HAP-1 (cell line): ENCODE results near the gene DTNB.
A peak's percentile ranks its signal among the peaks of the same experiment; 100 is the strongest.

Source experiments
- DNase-seq, 2 experiments: peaks; one replicate each; pipeline ENCODE4 v3.0.0-alpha.2; 2016 to 2020; ENCODE audit warnings: low spot score in 2 of 2
- H3K27me3 ChIP-seq: fragments of 250-450 bp; sonication (Bioruptor Pico); 2 replicates; pipeline ENCODE4 v1.5.1; 2020; ENCODE audit warnings: low read depth, mild to moderate bottlenecking, moderate library complexity
- H3K36me3 ChIP-seq: fragments of 250-450 bp; sonication (Bioruptor Pico); replicated peaks from 2 replicates; pipeline ENCODE4 v1.5.1; 2020; ENCODE audit warnings: mild to moderate bottlenecking
- H3K4me1 ChIP-seq: fragments of 250-450 bp; sonication (Bioruptor Pico); 2 replicates; pipeline ENCODE4 v1.5.1; 2020; ENCODE audit warnings: mild to moderate bottlenecking
- H3K4me3 ChIP-seq: fragments of 250-450 bp; sonication (Bioruptor Pico); 2 replicates; pipeline ENCODE4 v1.5.1; 2020; ENCODE audit warnings: mild to moderate bottlenecking, moderate library complexity
- H3K9me3 ChIP-seq: fragments of 250-450 bp; sonication (Bioruptor Pico); 2 replicates; pipeline ENCODE4 v1.5.1; 2020; ENCODE audit warnings: mild to moderate bottlenecking, moderate library complexity
- in situ Hi-C: fragments of 300-500 bp; cut with MboI; formaldehyde crosslinking; loops from 3 replicates; pipeline ENCODE4 v1.14.3; 2020; ENCODE audit warnings: low sequenced_read_pairs, inconsistent platforms, mixed read lengths

The DTNB gene

GRCh38 chr2:25373269-25373981 lies 300.0 kb downstream of the DTNB start:
- in situ Hi-C loops = no loop called here
- H3K4me3 ChIP-seq = no peak overlapping the region
- DNase-seq = no peak
- no peaks in the 10 kb centered on the region for H3K9me3 ChIP-seq
- H3K4me1 ChIP-seq = peaks cover 23% of the 10 kb centered on the region
- no peaks in the 10 kb centered on the region for H3K27me3 ChIP-seq
- H3K36me3 ChIP-seq = no peaks in the 10 kb centered on the region; the same call in 1 of the 2 replicates

- Histone ChIP-seq H3K36me3 (no peaks in the 10 kb centered on the region; the same call in 1 of the 2 replicates), H3K4me1 (peaks cover 23% of the 10 kb centered on the region), H3K27me3 (no peaks in the 10 kb centered on the region), H3K4me3 (no peak overlapping the region), H3K9me3 (no peaks in the 10 kb centered on the region)
- in situ Hi-C loops = no loop called here
- no peak for DNase-seq
Measured at GRCh38 chr2:25372405-25373268, 300.7 kb downstream of the DTNB start.

GRCh38 chr2:25371253-25372241 lies 301.8 kb downstream of the DTNB start:
- in situ Hi-C loops = no loop called here
- H3K9me3 ChIP-seq = no peaks in the 10 kb centered on the region
- DNase-seq = no peak
- no peaks in the 10 kb centered on the region; the same call in 1 of the 2 replicates for H3K36me3 ChIP-seq
- no peak overlapping the region for H3K4me3 ChIP-seq
- H3K27me3 ChIP-seq = no peaks in the 10 kb centered on the region
- peaks cover 17% of the 10 kb centered on the region for H3K4me1 ChIP-seq

GRCh38 chr2:25369876-25370275 lies 303.5 kb downstream of the DTNB start:
- H3K27me3 ChIP-seq = no peaks in the 10 kb centered on the region
- DNase-seq = no peak
- in situ Hi-C loops = no loop called here
- H3K9me3 ChIP-seq = no peaks in the 10 kb centered on the region
- no peaks in the 10 kb centered on the region; the same call in 1 of the 2 replicates for H3K36me3 ChIP-seq
- H3K4me1 ChIP-seq = peaks cover 14% of the 10 kb centered on the region
- no peak overlapping the region for H3K4me3 ChIP-seq

- Histone ChIP-seq H3K4me1 (peaks cover 14% of the 10 kb centered on the region), H3K27me3 (no peaks in the 10 kb centered on the region), H3K4me3 (no peak overlapping the region), H3K36me3 (no peaks in the 10 kb centered on the region; the same call in 1 of the 2 replicates), H3K9me3 (no peaks in the 10 kb centered on the region)
- no peak for DNase-seq
- in situ Hi-C loops = no loop called here
Measured at GRCh38 chr2:25369439-25369838, 303.9 kb downstream of the DTNB start.

- in situ Hi-C loops = no loop called here
- H3K4me3 ChIP-seq = no peak overlapping the region
- no peaks in the 10 kb centered on the region for H3K27me3 ChIP-seq
- H3K4me1 ChIP-seq = peaks cover 14% of the 10 kb centered on the region
- H3K36me3 ChIP-seq = no peaks in the 10 kb centered on the region; the same call in 1 of the 2 replicates
- DNase-seq = no peak
- no peaks in the 10 kb centered on the region for H3K9me3 ChIP-seq
Measured at GRCh38 chr2:25368660-25369059, 304.7 kb downstream of the DTNB start.

GRCh38 chr2:25367296-25367695 lies 306.1 kb downstream of the DTNB start:
- Histone ChIP-seq H3K27me3 (no peaks in the 10 kb centered on the region), H3K4me3 (no peak overlapping the region), H3K36me3 (no peaks in the 10 kb centered on the region; the same call in 1 of the 2 replicates), H3K9me3 (no peaks in the 10 kb centered on the region), H3K4me1 (peaks cover 19% of the 10 kb centered on the region)
- no peak for DNase-seq
- in situ Hi-C loops = no loop called here

GRCh38 chr2:25366629-25367028 lies 306.7 kb downstream of the DTNB start:
- Histone ChIP-seq H3K9me3 (no peaks in the 10 kb centered on the region), H3K36me3 (no peaks in the 10 kb centered on the region; the same call in 1 of the 2 replicates), H3K4me3 (no peak overlapping the region), H3K4me1 (peaks cover 21% of the 10 kb centered on the region), H3K27me3 (no peaks in the 10 kb centered on the region)
- in situ Hi-C loops = no loop called here
- no peak for DNase-seq

- Histone ChIP-seq H3K4me3 (no peak overlapping the region), H3K27me3 (no peaks in the 10 kb centered on the region), H3K9me3 (no peaks in the 10 kb centered on the region), H3K36me3 (no peaks in the 10 kb centered on the region; the same call in 1 of the 2 replicates), H3K4me1 (peaks cover 10% of the 10 kb centered on the region)
- no peak for DNase-seq
- in situ Hi-C loops = no loop called here
Measured at GRCh38 chr2:25365241-25365640, 308.1 kb downstream of the DTNB start.

- H3K36me3 ChIP-seq = no peaks in the 10 kb centered on the region
- no peak for DNase-seq
- no peak overlapping the region for H3K4me3 ChIP-seq
- no peaks in the 10 kb centered on the region for H3K27me3 ChIP-seq
- H3K4me1 ChIP-seq = peaks cover 7% of the 10 kb centered on the region
- no peaks in the 10 kb centered on the region for H3K9me3 ChIP-seq
- in situ Hi-C loops = no loop called here
Measured at GRCh38 chr2:25363733-25364132, 309.6 kb downstream of the DTNB start.

GRCh38 chr2:25362434-25363145 lies 310.8 kb downstream of the DTNB start:
- Histone ChIP-seq H3K4me1 (peaks cover 7% of the 10 kb centered on the region), H3K36me3 (no peaks in the 10 kb centered on the region), H3K4me3 (no peak overlapping the region), H3K9me3 (no peaks in the 10 kb centered on the region), H3K27me3 (no peaks in the 10 kb centered on the region)
- DNase-seq = no peak
- in situ Hi-C loops = no loop called here

GRCh38 chr2:25362049-25362433 lies 311.3 kb downstream of the DTNB start:
- DNase-seq = peak; percentile 95
- in situ Hi-C loops = no loop called here
- H3K36me3 ChIP-seq = no peaks in the 10 kb centered on the region
- H3K9me3 ChIP-seq = no peaks in the 10 kb centered on the region
- H3K4me3 ChIP-seq = no peak overlapping the region
- H3K27me3 ChIP-seq = no peaks in the 10 kb centered on the region
- H3K4me1 ChIP-seq = peaks cover 7% of the 10 kb centered on the region
